ENCODE measurements around the gene NAA35.
"Not testable (repeated sequence)": the region's sequence is repeated elsewhere in the genome, so short reads cannot be mapped to it uniquely, and the experiment has no call there.

The NAA35 gene

DNA sequence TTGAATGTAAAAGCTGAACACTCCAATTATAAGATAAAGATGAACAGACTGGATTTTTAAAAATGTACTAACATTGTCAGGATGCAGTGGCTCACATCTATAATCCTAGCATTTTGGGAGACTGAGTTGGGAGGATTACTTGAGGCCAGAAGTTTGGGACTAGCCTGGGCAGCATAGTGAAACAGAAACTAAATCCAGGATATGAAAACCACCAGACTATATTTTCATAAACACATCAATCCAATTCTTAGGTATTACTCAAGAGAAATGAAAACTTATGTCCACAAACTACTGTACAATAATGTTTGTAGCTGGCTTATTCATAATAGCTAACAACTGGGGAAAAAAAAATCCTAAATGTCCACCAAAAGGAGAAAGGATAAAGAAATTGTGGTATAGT lies 26.8 kb upstream of the NAA35 start:
- no peak for TF ChIP-seq Cebpa-rat (IDR thresholded peaks at IDR 0.05)
- H3K4me1 ChIP-seq = 0 out of 2 replicates have a peak, but pooled peaks cover 4% of the 10 kb centered on the region
- H3K9ac ChIP-seq = no peak overlapping the region
- H3K9me3 ChIP-seq = no peaks in the 10 kb centered on the region
- H3K36me3 ChIP-seq = no peaks in the 10 kb centered on the region
- no peaks in the 10 kb centered on the region for H3K27me3 ChIP-seq
- no peaks in the 10 kb centered on the region for H4K20me1 ChIP-seq
- no peak overlapping the region for H3K4me3 ChIP-seq
- no peak overlapping the region for H3K27ac ChIP-seq
- peak overlapping the region; percentile 5; the same call in 1 of the 2 replicates for H3K4me2 ChIP-seq

DNA sequence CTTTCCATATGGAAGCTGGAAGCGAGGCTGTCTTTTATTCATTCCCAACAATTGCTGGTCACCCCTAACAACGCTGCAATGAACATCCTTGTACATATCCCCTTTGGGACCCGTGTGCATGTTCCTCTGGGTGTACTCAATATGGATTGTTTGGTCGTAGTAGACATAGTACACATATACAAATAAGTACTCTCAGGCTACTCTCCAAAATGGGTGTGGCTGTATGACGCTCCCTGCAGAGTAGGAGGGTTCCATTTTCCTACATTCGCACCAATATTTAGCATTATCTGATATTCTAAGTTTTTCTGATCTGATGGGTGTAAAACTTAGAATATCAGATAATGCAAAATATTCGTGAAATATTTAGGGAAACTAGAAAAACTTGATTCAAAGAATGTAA lies 23.2 kb upstream of the NAA35 start:
- no peaks in the 10 kb centered on the region for H3K27me3 ChIP-seq
- H3K4me3 ChIP-seq = no peak overlapping the region
- no peak overlapping the region for H3K27ac ChIP-seq
- no peaks in the 10 kb centered on the region for H3K9me3 ChIP-seq
- H4K20me1 ChIP-seq = no peaks in the 10 kb centered on the region
- no peak for TF ChIP-seq Cebpa-rat (IDR thresholded peaks at IDR 0.05)
- H3K9ac ChIP-seq = no peak overlapping the region
- 0 out of 2 replicates have a peak, but pooled peaks cover 4% of the 10 kb centered on the region for H3K4me1 ChIP-seq
- no peaks in the 10 kb centered on the region for H3K36me3 ChIP-seq
- H3K4me2 ChIP-seq = no peak overlapping the region

DNA sequence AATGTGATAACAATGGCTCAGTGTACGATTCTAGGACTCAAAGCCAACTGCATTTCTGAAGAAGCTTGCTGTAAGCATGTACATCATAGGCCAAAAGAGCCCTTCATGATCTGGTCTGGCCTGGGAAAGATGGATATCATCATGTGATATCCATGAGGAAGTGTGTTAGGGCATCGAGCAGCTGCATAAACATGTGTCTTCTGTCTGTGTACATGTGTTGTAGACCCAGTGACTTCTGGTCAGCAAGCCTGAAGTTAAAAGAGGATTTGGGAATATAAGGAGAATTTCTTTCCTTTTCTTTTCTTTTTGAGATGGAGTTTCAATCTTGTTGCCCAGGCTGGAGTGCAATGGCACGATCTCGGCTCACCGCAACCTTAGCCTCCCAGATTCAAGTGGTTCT lies 15.5 kb upstream of the NAA35 start:
- Histone ChIP-seq H4K20me1 (no peaks in the 10 kb centered on the region), H3K9ac (no peak overlapping the region), H3K36me3 (no peaks in the 10 kb centered on the region), H3K4me2 (no peak overlapping the region), H3K4me1 (no peaks in the 10 kb centered on the region), H3K9me3 (no peaks in the 10 kb centered on the region), H3K27me3 (no peaks in the 10 kb centered on the region), H3K27ac (no peak overlapping the region), H3K4me3 (no peak overlapping the region)
- no peak for TF ChIP-seq Cebpa-rat (IDR thresholded peaks at IDR 0.05)

GRCh38 chr9:85927076-85927475 lies 13.9 kb upstream of the NAA35 start:
- no peak for TF ChIP-seq Cebpa-rat (IDR thresholded peaks at IDR 0.05)
- no peak overlapping the region for H3K9ac ChIP-seq
- H3K36me3 ChIP-seq = no peaks in the 10 kb centered on the region
- H3K27me3 ChIP-seq = no peaks in the 10 kb centered on the region
- no peaks in the 10 kb centered on the region for H3K9me3 ChIP-seq
- no peak overlapping the region for H3K4me3 ChIP-seq
- no peaks in the 10 kb centered on the region for H4K20me1 ChIP-seq
- no peaks in the 10 kb centered on the region for H3K4me1 ChIP-seq
- H3K4me2 ChIP-seq = no peak overlapping the region
- no peak overlapping the region for H3K27ac ChIP-seq

GRCh38 chr9:85931495-85931894 lies 9.5 kb upstream of the NAA35 start:
- H3K4me3 ChIP-seq = no peak overlapping the region
- H3K9me3 ChIP-seq = no peaks in the 10 kb centered on the region
- TF ChIP-seq Cebpa-rat (IDR thresholded peaks at IDR 0.05) = no peak

GRCh38 chr9:85935950-85936349 lies 5.0 kb upstream of the NAA35 start:
- not testable (repeated sequence) for H3K36me3 ChIP-seq, H3K4me3 ChIP-seq, H3K27me3 ChIP-seq, H3K9ac ChIP-seq, H4K20me1 ChIP-seq, H3K9me3 ChIP-seq, H3K4me1 ChIP-seq, H3K4me2 ChIP-seq, H3K27ac ChIP-seq

More at GRCh38 chr9:85931495-85931894, 9.5 kb upstream of the NAA35 start:
- no peaks in the 10 kb centered on the region for H3K4me1 ChIP-seq
- no peak overlapping the region for H3K9ac ChIP-seq
- no peak overlapping the region for H3K27ac ChIP-seq
- H4K20me1 ChIP-seq = no peaks in the 10 kb centered on the region
- no peaks in the 10 kb centered on the region for H3K27me3 ChIP-seq
- H3K4me2 ChIP-seq = no peak overlapping the region
- no peaks in the 10 kb centered on the region for H3K36me3 ChIP-seq

DNA sequence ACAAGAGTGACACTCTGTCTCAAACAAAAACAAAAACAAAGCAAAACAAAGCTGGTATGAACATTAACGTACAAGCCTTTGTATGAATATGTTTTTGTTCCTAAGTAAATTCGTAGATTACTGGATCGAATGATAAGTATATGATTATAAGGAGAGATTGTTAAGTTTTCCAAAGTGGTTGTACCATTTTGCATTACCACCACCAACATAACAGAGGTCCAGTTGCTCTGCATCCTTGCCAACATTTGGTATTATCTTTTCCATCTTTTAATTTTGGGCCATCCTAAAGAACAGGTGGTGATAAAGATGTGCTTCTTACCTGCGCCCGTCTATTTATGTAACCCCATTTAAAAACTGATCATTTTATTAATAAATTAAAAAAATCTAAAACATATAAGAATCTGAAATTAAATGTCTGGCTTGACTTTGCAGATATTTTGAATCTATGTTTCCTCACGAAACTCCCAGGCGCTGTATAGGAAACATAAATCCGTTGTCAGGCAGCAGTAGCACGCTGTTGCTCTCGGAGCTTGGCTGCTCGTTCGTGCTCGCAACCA lies 593 bp upstream of the NAA35 start:
- Histone ChIP-seq H4K20me1 (peaks cover 39% of the 10 kb centered on the region), H3K9ac (no peak overlapping the region), H3K4me2 (peak overlapping the region; percentile 72), H3K9me3 (no peaks in the 10 kb centered on the region), H3K27me3 (no peaks in the 10 kb centered on the region), H3K36me3 (peaks cover 22% of the 10 kb centered on the region), H3K4me3 (peak overlapping the region; percentile 59), H3K4me1 (peaks cover 46% of the 10 kb centered on the region), H3K27ac (no peak overlapping the region; the same call in 1 of the 2 replicates)
- TF ChIP-seq Cebpa-rat (IDR thresholded peaks at IDR 0.05) = no peak

GRCh38 chr9:85941622-85941940 lies 635 bp downstream of the NAA35 start:
- peak overlapping the region; percentile 96 for H3K9ac ChIP-seq
- no peaks in the 10 kb centered on the region for H3K9me3 ChIP-seq
- H3K27me3 ChIP-seq = no peaks in the 10 kb centered on the region
- peak overlapping the region; percentile 90 for H3K4me2 ChIP-seq
- TF ChIP-seq Cebpa-rat (IDR thresholded peaks at IDR 0.05) = no peak
- H3K36me3 ChIP-seq = peaks cover 33% of the 10 kb centered on the region
- H4K20me1 ChIP-seq = peaks cover 50% of the 10 kb centered on the region
- peak overlapping the region; percentile 92 for H3K27ac ChIP-seq
- peaks cover 47% of the 10 kb centered on the region for H3K4me1 ChIP-seq
- peak overlapping the region; percentile 100 for H3K4me3 ChIP-seq

GRCh38 chr9:85941966-85942912 lies 1.3 kb downstream of the NAA35 start:
- no peaks in the 10 kb centered on the region for H3K27me3 ChIP-seq
- peaks cover 53% of the 10 kb centered on the region for H4K20me1 ChIP-seq
- H3K9ac ChIP-seq = peak overlapping the region; percentile 96
- peak overlapping the region; percentile 100 for H3K4me3 ChIP-seq
- peaks cover 47% of the 10 kb centered on the region for H3K4me1 ChIP-seq
- peak overlapping the region; percentile 92 for H3K27ac ChIP-seq
- peak overlapping the region; percentile 90 for H3K4me2 ChIP-seq
- TF ChIP-seq Cebpa-rat (IDR thresholded peaks at IDR 0.05) = no peak
- peaks cover 39% of the 10 kb centered on the region for H3K36me3 ChIP-seq
- H3K9me3 ChIP-seq = no peaks in the 10 kb centered on the region

DNA sequence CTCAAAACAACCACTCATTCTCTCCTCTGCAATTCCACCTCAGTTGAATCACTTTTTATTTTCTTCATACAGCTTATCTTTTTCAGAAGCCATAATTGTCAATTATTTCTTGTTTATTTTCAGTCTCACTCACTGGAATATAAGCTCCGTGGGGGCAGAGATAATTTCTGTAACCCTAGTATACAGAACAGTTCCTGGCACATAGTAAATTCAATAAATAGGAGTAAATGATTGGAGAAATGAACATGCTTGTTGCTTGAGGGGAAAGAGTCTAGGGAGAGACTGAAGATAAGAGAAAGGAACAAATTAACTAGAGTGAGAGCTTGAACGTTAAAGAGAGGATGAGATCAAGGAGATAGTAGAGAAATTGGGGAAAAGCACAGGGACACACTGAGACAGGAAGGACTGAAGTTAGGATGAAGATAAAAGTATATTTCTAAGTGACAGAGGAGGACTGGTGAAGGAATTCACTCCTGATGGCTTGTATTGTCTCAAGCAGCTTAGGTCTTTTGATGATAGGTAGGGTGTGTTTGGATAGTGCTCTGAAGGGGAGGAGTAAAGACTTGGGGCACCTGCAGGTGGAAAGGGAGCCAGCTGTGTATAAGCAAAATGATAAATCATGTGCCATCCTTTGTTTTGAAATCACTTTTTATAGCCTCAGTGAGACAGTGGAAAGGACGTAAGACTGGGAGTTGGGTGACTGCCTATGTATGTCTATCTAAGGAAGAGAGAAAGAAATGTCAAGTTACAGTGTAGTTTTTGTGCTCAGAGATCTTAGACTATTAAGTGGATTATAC lies 2.2 kb downstream of the NAA35 start:
- Histone ChIP-seq H3K4me1 (peaks cover 47% of the 10 kb centered on the region), H3K4me2 (peak overlapping the region; percentile 90), H3K9me3 (no peaks in the 10 kb centered on the region), H3K36me3 (peaks cover 48% of the 10 kb centered on the region), H3K4me3 (no peak overlapping the region), H4K20me1 (peaks cover 58% of the 10 kb centered on the region), H3K27me3 (no peaks in the 10 kb centered on the region), H3K9ac (no peak overlapping the region), H3K27ac (no peak overlapping the region)
- TF ChIP-seq Cebpa-rat (IDR thresholded peaks at IDR 0.05) = no peak

Measured in BLaER1 (cell line).